ENCODE data around the gene SKIDA1.

GRCh38 chr10:21552638-21553037 is 27.2 kb upstream of the SKIDA1 start:
- no peak for TF ChIP-seq CTCF (IDR thresholded peaks at IDR 0.05; ENCODE audit: low read depth, low read length, poor library complexity, severe bottlenecking)
- no peak for TF ChIP-seq EZH2phosphoT487 (IDR thresholded peaks at IDR 0.05; ENCODE audit: borderline replicate concordance, low read length)
